K562 (cell line): ENCODE data around the gene TFAP2E. TPM values are rescaled to one million over a fixed set of nuclear protein-coding genes. Genes with fewer than 3 reads are reported as not detected.
A peak's percentile ranks its signal among the peaks of the same experiment; 100 is the strongest.

Experiments
- BHLHE40 ChIP-seq: IDR thresholded peaks from 2 replicates; pipeline ENCODE4 v1.6.1; 2011; ENCODE audit warnings: low read length, improper control_type of control experiment
- CHAMP1 ChIP-seq: fragments of 450-650 bp; IDR thresholded peaks from 2 replicates; pipeline ENCODE4 v1.6.1; 2016; ENCODE audit warnings: mild to moderate bottlenecking
- CTCFL ChIP-seq: IDR thresholded peaks from 2 replicates; pipeline ENCODE4 v1.6.1; 2011; ENCODE audit warnings: borderline replicate concordance, low read depth, mild to moderate bottlenecking, moderate library complexity, low read length; ENCODE audit not compliant: insufficient read depth, poor library complexity, severe bottlenecking
- FOS ChIP-seq: IDR thresholded peaks from 3 replicates; pipeline ENCODE4 v1.6.1; 2011; ENCODE audit not compliant: insufficient read length; ENCODE audit errors: extremely low read depth
- HDAC2 ChIP-seq: fragments of 450-650 bp; IDR thresholded peaks from 2 replicates; pipeline ENCODE4 v1.6.1; 2016; ENCODE audit warnings: mild to moderate bottlenecking
- JUN ChIP-seq, 2 experiments: sonication (generic) in 1 of 2; formaldehyde crosslinking in 1 of 2; IDR thresholded peaks; 2 replicates each; pipeline versions ENCODE4 v1.6.1 to v1.8.0; 2012 to 2022; ENCODE audit warnings: borderline replicate concordance in 2 of 2, mild to moderate bottlenecking in 2 of 2, improper control_type of control experiment in 1 of 2, low read depth in 1 of 2, low read length in 1 of 2, missing genetic modification reagents in 1 of 2
- KDM4B ChIP-seq, 2 experiments: fragments of 450-650 bp in 1 of 2; sonication (generic) in 1 of 2; IDR thresholded peaks; 2 replicates each; pipeline ENCODE4 v1.6.1; 2016 to 2017; ENCODE audit warnings: borderline replicate concordance in 2 of 2, antibody characterized with exemption in 1 of 2, low read depth in 1 of 2, mild to moderate bottlenecking in 1 of 2
- RREB1 ChIP-seq: fragments of 250-450 bp; sonication (Bioruptor Pico); IDR thresholded peaks from 2 replicates; pipeline ENCODE4 v1.4.0; 2020
- SETDB1 ChIP-seq: IDR thresholded peaks from one replicate; pipeline ENCODE4 v1.6.1; 2012; ENCODE audit warnings: low read length, control low read depth, inconsistent platforms
- polyA plus RNA-seq, 8 experiments: library from polyadenylated mRNA; depleted of rRNA in 4 of 8; stranded (reverse) in 5 of 8; unstranded in 3 of 8; fragments of >200 nt; fragmentation: Nextera tagmentation in 2 of 8; fragmentation: Illumina TruSeq in 1 of 8; extraction: Ambion mirVana in 2 of 8; extraction: Trizol in 1 of 8; gene quantifications; 2 replicates each; pipeline versions ENCODE4 v1.2.1 to v1.2.3, GENCODE V29; 2011 to 2014; ENCODE audit warnings: inconsistent platforms in 1 of 8, missing spikeins in 1 of 8
- total RNA-seq, 7 experiments: library from RNA; depleted of rRNA in 6 of 7; stranded (reverse); fragments of >200 nt in 6 of 7; fragmentation: Illumina TruSeq in 2 of 7; extraction: Trizol in 2 of 7; gene quantifications; 2 replicates each; pipeline versions ENCODE4 v1.2.1 to v1.2.3, GENCODE V29; 2011 to 2021; ENCODE audit warnings: low replicate concordance in 1 of 7

TFAP2E gene
- total and polyA plus RNA-seq, 9 of the 15 experiments (the other 6 are each of a cell fraction or from before 2014, with no cell fraction given) = 0.03 to 0.11 (median 0.07) TPM; not detected in 4

GRCh38 chr1:35557611-35558373 is 15.3 kb upstream of the TFAP2E start, which contains the start of gene NCDN (continued):
- TF ChIP-seq CHAMP1 (no peak; the same call in 1 of the 2 replicates), FOS (peak; percentile 98), RREB1 (peak; percentile 5; the same call in 1 of the 2 replicates), CTCFL (peak; percentile 1), HDAC2 (peak; percentile 53; the same call in 1 of the 2 replicates), BHLHE40 (no peak; the same call in 1 of the 2 replicates), KDM4B (IDR thresholded peaks at IDR 0.05; ENCODE audit: borderline replicate concordance in 2 of 2, low read depth in 1 of 2) (peak in 1 of 2 experiments; percentile 96; a peak in 2 of 4 replicates), SETDB1 (no peak), JUN (IDR thresholded peaks at IDR 0.05; ENCODE audit: borderline replicate concordance, low read depth, low read length) (no peak), JUN (CRISPR knock-in tag; IDR thresholded peaks at IDR 0.05; ENCODE audit: borderline replicate concordance) (no peak; the same call in 1 of the 2 replicates)
